Fibroblast of upper back skin (primary cell): ENCODE data around the gene DNAJB6.

Experiments
- DNase-seq: peaks from one replicate; pipeline ENCODE4 v3.0.0-alpha.2; 2013

Gene DNAJB6

DNA sequence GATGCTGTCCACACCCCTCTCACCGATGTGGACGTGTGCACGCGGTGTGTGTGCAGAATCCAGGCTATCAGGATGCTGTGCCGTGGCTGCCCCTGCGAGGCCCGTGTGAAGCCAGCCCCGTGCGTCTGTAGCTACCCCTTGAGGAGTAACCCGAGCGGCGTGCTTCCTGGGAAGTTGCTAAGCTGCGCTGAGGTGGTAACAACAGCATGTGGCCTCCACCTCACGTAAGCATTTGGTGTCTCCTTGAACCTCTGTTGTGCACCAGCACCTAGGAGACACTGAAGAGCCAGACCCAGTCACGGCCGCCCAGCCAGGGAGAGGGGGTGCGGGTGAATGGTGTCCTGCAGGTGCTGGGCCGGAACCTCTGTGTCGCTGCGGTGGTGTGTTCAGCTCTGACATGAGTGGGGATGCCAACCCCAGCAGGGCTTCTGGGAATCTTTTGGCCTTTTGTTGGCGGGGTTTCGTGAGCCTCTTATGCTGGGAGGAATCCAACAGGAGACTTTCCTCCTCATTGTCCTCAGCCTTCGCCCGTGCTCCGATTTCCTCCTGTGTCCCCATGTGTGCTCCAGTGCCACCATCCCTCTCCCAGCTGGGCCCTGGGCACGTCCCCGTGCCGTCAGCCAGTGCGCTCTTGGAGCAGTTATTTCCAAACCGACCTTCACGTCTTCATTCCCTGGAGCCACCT, 60.4 kb downstream of the DNAJB6 start:
- DNase-seq, result no peak

DNA sequence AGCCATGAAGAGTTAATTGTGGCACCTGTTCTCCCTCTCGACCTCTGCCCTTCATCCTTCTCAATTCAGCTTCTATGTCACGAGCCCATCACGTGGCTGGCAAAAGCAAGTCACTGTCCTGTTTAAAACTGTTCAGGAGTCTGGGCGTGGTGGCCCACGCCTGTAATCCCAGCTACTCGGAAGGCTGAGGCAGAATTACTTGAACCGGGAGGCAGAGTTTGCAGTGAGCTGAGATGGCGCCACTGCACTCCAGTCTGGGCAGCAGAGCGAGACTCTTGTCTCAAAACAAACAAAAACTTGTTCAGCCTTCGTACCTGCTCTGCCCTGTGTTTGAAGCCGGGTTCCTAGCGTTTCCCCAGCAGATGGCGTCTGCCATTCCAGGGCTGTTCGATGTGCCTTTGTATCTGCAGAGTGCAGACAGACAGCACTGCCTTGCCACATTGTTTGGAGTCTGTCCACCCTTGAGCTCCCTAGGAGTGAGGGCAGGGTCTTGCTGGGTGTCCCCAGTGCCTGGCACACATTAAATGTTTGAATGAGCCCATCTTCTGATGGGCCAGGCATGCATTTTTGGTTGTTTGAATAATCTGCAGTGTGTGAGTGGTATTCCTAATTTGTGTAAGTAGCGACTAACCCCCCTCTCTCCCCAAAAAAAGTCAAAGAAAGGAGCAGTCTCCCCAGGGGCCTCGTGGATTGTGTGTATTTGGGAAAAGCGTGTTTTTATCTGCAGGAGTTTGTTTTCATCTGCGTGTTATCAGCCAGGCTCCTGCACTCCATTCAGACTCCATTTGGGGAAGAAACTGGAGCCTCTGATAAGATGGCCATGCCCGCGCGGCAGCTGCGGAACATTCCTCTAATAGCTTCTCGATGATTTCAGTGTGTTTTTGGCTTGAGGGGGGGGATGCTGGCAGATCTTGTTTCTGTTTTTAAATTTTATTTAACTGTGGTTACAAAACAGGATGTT, 61.2 kb downstream of the DNAJB6 start:
- DNase-seq, result peak; percentile 78

DNA sequence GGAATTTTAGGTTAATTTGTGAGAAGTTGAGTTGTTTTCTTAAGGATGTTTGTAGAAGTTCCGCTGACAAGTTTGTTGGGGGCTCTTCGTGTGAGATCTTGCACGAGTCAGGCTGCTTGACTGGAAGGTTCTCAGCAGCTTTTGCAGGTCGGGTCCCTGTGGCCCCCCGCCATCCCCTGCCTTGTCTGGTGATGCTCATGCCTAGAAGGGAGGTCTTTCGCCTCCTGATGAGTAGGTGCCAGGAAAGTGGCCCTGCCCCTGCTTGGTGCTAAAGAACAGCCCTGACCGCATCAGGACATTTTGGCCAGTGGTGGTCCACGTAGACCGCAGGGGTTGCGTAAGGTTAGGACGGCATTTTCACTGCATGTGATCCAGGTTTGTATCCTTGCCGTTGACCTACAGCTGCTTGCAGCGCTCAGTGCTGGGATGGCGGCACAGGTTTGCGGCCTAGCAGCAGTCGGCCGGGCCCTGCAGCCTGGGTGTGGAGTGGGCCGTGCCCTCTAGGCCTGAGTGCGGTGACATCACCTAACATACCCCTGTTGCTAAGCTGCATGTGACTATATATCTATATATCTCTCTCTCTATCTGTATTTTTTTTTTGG, 62.4 kb downstream of the DNAJB6 start:
- DNase-seq, result no peak

DNA sequence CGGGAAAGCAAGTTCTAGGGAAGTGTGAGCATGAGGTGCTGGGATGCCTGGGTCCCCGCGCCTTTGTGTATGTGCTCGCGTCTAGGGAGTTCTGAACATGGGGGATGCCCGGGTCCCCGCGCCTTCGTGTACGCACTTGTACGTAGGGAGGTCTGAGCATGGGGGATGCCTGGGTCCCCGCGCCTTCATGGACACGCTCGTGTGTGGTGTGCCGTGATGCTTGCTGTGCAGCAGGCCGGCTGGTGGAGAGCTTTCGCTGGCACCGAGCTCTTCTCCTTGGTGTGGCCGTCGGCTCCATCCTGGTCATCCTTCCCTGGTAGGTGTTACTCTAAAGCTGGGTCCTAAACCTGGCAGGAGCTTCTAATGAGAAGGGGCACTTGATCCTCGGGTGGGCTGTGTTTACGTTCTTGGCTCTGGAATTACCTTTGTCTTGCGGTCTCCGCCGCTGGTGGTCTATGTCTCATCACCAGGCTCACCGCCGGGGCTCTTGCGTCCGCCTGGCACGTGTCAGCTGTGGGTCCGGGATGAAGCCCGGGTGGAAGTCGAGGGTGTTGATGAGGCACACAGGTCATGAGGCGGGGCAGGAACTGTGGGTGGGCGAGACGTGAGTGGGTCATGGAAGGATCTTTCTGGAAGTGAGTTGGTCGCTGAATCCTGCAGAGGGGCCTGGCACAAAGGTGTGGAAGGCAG, 63.5 kb downstream of the DNAJB6 start:
- no peak for DNase-seq

DNA sequence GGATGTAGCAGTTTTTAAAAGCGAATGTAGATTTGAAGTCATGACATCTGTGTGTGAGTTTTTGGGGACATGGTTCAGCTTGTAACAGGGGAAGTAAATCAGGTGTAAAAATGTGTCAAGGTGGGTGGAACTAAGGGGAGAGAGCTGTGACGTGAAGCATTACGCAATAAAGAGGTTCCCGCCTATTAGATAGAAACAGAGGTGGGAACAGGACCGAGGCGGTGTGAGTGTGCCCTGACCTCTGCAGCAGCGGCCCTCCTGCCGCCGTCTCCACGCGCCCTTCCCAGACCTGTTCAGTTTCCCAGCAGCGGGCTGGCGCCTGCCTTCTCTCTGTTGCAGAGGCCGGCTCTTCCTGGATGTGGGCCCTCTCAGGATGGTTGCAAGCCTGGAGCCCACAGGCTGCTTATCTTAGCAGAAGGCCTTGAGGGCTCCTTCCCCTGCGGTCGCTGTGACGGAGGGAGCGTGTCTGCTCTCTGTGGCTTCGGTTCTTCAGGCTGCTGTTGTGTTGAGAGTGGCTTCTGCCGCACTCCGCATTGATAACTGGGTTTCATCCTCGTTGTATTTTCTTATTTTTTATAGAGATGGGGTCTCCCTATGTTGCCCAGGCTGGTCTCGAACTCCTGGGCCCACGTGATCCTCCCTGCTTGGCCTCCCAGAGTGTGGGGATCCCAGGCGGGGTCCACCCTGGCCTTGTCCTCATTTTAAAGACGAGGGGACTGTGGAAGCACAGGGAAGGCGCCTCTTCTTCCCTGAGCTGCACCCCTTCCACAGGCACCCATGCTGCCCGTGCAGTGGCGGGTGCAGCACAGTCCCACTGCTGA, 65.0 kb downstream of the DNAJB6 start:
- DNase-seq, result no peak

DNA sequence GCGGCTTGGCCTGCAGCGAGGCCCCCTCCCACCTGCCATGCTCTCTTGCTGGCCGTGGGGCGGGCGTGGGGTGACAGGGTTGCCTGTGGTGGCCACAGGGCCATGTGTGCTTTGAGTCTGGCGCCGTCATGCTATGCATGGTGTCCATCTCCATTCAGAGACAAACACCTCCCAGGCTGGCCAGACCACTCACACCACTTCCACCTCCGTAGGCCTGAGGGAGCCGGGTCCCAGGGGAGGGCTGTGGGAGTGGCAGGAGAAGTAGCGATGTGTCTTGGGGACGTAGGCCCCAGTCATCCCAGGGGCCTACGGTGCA, 65.5 kb downstream of the DNAJB6 start:
- DNase-seq, result no peak

DNA sequence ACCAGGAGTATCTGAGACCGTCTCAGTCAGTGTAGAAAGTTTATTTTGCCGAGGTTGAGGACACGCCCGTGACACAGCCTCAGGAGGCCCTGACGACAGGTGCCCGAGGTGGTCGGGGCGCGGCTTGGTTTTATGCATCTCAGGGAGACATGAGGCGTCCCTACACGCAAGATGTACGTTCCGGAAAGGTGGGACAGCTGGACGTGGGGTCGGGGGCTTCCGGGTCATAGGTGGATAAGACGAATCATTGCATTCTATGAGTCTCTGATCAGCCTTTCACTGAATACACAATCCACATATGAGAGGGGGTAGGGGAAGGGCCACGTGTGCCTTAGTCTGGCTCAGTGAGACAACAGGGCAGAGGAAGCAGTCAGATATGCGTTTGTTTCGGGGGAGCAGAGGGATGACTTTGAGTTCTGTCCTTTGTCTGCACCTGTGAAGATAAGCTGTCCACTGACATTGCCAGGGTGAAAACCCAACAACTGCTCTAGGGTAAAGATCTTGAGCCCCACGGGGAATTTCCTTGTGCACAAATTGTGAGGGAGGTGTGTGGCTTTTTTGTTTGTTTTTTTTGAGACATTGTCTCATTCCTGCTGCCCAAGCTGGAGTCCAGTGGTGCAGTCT, 66.2 kb downstream of the DNAJB6 start:
- no peak for DNase-seq

DNA sequence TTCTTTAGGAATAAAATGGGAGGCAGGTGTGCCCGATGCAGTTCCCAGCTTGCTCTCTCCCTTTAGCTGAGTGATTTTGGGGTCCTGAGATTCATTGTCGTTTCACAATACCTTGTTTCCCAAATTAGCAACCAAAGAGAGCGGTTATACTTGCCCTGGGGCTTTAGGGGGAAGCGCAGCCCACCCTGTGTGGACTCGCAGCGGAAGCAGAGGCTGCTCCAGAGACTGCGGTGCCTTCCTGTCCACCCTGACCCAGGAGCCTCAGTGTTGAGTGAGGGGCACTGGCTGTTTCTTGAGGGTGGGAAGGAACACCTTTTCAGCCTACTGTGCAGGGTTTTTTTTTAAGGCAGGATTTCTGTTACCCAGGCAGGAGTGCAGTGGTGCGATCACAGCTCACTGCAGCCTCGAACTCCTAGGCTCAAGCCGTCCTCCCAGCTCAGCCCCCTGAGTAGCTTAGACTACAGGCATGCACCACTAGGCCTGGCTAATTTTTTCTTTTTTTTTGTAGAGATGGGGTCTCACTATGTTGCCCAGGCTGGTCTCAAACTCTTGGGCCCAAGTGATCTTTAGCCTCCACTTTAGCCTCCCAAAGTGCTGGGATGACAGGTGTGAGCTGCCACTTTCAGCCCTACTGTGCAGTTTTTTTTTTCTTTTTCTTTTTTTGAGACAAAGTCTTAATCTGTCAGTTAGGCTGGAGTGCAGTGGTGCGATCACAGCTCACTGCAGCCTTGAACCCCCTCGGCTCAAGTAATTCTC, 67.0 kb downstream of the DNAJB6 start:
- no peak for DNase-seq

DNA sequence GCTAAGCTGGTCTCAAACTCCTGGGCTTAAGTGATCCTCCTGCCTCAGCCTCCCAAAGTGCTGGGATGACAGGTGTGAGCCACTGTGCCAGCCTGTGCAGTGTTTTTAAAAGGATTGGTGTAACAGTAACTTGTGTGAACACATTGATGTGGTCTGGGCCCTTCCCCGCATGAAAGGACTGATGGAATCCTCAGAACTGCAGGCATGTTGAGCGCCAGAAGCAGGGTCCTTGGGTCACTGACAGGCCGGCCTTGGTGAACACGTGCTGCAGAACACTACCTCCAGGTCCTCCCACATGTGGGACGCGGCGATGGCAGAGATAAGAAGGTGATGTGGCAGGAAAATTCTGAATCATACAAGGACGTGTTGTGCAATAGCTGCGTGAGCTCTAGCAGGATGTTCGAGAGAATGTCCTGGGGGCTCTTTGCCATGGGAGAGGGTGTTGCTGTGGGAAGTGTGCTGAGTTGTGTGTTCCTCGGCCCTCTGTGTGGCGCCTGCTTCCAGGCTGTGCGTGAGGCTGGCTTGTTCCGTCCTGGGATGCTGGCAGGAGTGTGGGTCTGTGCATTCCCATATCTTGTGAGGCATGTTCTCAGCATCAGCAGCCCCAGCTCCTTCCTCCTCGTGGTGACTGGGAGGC, 68.2 kb downstream of the DNAJB6 start:
- peak; percentile 69 for DNase-seq

DNA sequence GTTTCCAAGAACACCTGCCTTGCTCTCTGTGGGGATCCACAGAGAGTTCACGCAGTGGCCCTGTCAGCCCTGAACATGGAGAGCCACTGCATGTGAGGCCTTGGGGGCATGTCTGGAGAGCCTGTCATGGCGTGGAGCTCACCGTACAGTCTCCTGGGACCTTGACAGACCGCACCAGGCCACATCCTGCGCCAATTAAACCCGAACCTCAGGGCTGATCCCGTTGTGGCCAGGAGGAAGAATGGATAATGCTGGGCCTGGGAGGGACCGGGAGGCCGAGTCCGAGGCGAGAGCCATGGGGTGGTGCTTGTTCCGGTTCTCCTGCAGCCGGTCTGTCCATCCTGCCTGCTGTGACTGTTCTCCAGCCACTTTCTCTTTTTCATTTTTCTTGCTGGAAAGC, 68.7 kb downstream of the DNAJB6 start:
- no peak for DNase-seq

DNA sequence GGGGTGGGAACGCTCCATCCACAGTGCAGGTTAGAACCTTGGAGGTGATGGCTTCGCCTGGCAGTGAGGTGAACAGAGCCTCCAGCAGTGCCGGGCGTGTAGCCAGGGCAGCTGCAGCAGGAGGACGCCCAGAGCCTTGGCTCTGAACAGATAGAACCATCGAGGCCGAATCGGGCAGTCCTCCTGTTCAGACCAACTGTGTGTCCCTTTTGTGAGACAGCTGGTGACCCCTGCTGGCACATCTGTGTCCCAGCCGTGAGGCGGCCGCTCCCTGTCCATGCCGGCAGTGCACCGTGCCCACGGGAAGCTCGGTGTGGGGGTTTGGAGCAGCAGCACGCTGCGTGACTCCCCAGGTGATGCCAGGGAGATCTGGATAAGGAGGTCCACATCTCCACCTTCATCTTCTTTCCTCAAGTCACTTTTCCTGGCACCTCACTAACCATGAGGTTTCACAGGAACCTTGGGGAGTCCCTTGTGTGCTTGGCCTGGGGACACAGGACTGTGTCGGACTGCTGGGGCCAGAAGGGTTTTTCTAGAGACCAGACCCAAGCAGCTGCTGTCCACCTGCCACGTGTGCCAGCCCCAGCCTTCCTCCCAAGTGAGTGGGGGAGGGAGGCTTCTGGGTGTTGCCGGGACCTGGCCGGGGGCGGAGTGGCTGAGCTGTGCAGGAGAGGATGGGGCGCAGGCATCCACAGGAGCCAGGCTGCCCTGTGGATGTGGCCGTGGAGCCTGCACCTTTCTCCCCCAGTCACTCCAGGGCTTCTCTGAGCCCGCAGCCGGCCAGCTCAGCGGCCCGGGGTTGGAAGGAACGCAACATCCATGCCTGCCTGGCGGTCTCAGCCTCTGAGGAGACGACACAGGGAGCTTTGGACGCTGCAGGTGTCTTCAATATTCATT, 69.4 kb downstream of the DNAJB6 start:
- DNase-seq, result no peak

DNA sequence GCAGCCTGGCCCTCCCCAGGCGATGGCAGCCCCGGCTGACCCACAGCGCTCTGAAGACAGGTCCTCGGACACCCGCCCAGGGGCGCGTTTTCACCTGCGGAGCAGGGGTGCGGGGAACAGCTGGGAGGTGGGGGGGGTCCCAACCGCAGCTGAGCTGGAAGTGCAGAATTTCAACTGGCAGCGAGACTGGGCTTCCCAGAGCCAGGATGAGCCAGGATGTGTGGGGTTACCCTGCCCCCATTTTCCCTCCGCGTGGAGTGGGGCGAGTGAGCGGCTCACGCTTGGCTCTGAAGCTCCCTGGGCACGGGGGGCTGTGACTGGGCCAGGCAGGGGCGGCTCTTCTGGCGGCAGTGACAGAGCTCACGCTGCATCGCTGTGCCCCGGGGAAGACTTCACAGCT, 70.2 kb downstream of the DNAJB6 start:
- DNase-seq, result no peak

DNA sequence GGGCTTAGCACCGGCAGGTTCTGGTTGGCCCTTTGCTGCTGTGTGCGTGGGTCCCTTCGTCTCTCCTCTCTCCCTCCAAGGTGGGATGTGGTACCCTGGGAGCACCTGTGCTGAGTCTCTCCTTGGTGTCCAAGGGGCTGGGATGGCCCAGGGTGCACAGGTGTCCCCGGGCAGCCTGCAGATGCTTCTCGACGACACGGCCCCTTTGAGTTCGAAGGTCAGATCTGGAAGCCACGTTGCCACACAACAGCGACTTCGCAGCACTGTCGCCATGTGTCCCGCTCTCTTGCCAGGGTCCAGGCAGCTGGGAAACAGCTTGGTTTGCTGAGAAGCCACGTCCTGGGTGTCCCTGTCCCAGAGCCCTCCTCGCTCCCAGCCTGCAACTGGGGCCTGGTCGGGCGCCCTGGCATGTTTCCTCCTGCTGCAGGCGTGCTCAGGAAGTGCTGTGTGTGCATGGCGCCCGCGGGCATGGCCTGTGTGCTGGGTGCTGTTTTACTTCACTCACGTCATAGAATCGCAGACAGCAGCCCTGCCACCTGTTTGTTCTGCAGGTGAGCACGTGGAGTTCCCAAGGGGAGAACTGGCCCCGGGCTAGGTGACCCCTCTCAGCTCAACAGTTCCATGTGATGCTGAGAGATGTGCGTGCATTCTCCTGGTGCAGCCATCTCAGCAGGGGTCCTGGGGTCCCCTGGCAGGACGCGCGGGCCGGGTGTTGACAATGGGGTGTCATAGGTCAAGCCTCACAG, 70.9 kb downstream of the DNAJB6 start:
- DNase-seq, result no peak

DNA sequence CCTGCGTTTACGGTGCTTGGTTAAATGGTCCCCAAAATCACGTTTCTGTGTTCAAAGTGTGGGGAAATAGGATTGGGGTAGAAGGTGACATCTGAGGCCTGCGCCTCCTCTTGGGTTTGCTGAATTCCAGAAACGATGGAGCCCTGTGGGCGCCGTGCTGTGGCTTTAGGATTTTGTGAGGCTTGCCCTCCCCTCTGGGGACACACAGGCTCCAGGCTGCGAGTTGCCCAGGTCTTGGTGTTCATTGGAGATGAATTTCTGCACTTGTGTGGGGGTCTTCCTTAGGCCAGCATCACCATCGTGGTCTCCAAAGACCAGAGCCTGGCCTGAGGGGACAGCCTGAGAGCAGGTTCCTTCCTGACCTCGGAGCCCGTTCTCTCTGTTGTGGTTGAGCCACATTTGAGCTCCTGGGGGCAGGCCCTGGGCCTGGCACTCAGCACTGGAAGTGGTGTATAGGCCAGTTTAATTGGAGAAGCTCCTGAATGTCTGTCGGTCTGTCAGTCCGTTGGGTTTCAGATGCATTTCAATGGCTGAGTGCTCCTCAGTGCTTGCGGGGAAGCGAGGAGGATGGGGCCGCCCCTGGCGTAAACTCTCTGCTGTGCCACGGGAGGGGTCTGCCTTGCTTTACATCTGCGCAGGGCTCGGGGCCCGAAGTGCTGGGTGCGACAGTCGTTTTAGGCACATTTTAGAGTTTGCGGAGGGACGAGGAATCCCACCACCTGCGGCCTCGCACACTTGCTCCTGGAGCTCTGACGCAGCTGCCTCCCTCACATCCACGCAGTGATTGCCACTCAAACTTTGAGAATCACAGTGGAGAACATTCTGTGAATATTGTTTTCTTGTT, 71.7 kb downstream of the DNAJB6 start:
- DNase-seq, result no peak

DNA sequence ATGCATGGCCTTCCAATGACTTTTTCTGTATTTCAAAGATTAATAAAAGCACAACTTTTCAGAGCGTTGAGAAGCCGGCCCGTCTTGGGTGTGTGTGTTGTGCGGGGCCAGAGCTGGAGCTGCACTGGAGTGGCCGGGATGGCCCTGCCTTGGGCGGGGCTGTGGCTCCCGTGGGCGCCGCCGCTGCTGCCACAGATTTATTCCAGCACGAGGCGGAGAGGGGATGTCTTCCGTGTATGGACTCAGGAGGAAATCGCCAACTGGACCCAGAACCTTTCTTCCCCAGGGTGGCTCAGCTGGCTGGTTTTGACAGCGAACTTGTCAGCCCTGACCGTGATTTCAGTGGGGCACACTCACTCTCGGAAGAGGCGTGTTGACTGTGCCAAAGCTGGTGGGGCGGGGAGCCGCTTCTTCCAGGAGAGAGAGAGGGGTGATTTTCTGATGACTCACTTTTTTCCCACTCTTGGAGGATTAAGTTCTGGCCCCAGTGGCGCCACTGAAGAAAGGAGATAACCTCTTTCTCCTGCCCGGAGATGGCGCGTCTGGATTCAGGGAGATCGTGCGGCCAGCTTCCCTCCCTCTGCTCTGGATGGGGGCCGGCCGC, 72.4 kb downstream of the DNAJB6 start:
- no peak for DNase-seq

DNA sequence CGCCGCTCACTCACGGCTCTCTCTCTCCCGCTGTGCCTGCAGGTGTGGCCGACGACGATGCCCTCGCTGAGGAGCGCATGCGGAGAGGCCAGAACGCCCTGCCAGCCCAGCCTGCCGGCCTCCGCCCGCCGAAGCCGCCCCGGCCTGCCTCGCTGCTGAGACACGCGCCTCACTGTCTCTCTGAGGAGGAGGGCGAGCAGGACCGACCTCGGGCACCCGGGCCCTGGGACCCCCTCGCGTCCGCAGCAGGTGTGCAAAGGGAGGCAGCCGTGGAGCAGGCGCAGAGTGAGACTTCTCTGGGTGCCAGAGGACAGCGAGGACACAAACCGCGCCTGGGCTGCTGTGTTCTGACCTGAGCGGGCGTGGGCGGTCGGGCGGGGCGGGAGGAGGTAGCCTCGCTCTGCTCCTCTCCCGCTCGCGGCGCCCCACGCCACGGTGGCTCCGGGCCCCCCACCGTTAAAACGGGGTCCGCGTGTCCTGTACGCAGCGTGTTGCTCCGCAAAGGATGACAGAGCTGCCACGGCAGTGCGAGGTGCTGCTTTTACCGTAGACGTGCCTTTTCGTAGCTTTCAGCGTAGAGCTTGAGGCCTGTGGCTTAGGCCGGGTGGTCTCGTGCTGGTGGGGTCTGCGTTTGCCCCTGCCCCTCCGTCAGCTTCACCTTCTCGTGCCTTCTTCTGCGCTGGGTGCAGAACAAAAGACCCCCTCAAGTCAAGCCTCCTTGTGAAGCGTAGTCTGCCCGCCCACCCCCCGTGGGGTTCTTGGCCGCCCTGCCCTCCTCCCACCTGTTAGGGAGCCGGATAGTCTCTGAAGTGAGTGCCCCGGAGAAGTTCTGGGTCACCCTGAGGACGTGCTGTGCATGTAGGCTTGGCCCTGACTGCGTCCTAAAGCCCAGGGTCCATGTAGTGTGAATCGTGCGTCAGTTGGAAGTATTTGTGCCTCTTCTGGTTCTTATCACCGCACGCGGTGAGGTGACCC, 73.2 kb downstream of the DNAJB6 start:
- DNase-seq, result no peak
